IPS DF 6.9 (cell line): ENCODE measurements around the gene TRIM45.

Experiments used
- DNase-seq: peaks from one replicate; pipeline ENCODE4 v3.0.0-alpha.2; 2013; ENCODE audit warnings: low read depth, low spot score
- H3K27ac ChIP-seq: one replicate; pipeline ENCODE4 v1.5.1; 2013; ENCODE audit warnings: low read length, control low read depth
- H3K27me3 ChIP-seq: 2 replicates; pipeline ENCODE4 v1.6.1; 2013; ENCODE audit warnings: mild to moderate bottlenecking, low read length; ENCODE audit not compliant: control insufficient read depth, insufficient read depth
- H3K36me3 ChIP-seq: 2 replicates; pipeline ENCODE4 v1.6.1; 2013; ENCODE audit warnings: low read length; ENCODE audit not compliant: control insufficient read depth, insufficient read depth
- H3K4me1 ChIP-seq: 2 replicates; pipeline ENCODE4 v1.6.1; 2013; ENCODE audit warnings: low read length; ENCODE audit not compliant: control insufficient read depth, insufficient read depth
- H3K4me3 ChIP-seq: 2 replicates; pipeline ENCODE4 v1.5.1; 2013; ENCODE audit warnings: mild to moderate bottlenecking, low read length
- H3K9me3 ChIP-seq: 2 replicates; pipeline ENCODE4 v1.6.1; 2013; ENCODE audit warnings: low read length, inconsistent platforms; ENCODE audit not compliant: control insufficient read depth, insufficient read depth
- WGBS: extraction: QIAGEN DNeasy Blood & Tissue Kit; methylation state at CpG from one replicate; pipeline ENCODE4 v1.1.7; 2013; ENCODE audit warnings: mixed read lengths, missing lambda C conversion rate; ENCODE audit not compliant: insufficient read length, insufficient coverage; 5-methylcytosine and 5-hydroxymethylcytosine counted together

TRIM45 gene

DNA sequence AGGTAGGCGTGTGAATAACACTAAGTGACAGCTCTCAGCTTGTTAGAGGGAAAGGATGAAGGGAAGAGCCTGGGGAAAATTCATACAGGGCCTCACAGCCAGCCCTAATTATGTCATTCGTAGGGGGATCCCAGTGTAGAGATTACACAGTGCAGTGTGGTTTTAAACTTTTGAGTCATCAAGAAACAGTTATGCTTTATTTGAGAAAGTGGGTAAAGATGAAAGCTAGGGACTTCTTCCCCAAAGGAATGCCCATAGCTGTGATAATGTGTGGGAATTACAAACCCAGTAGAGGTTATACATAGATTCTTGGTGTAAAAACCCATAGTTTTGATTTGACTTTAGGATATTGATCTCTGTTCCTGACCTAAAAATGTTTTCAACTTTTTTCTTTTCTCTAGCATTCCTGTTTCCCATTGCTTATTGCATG lies 59.5 kb downstream of the TRIM45 start:
- Histone ChIP-seq H3K4me3 (no peak overlapping the region), H3K27ac (no peak overlapping the region), H3K27me3 (no peaks in the 10 kb centered on the region), H3K9me3 (no peaks in the 10 kb centered on the region), H3K4me1 (no peaks in the 10 kb centered on the region), H3K36me3 (peaks cover 4% of the 10 kb centered on the region; the same call in 1 of the 2 replicates)
- DNase-seq, result no peak
- no CpG with 5 or more reads among the region's 2 CpGs for WGBS
